ENCODE data around the gene NUP210L. TPM values are rescaled to one million over a fixed set of nuclear protein-coding genes. Genes with fewer than 3 reads are reported as not detected.

NUP210L gene
- total RNA-seq, 4 donors from 2014 or later: 0.18 TPM; not detected in 3

- Histone ChIP-seq H3K4me3 (peak overlapping the region; percentile 60 to 79 (median 72)), H3K9me3 (no peaks in the 10 kb centered on the region), H3K36me3 (peaks cover 0 to 14% (median 0%) of the 10 kb centered on the region in 3 donors), H3K27me3 (no peaks in the 10 kb centered on the region), H3K27ac (peak overlapping the region; percentile 87 to 96 (median 92)), H3K4me1 (peaks cover 0 to 41% (median 10%) of the 10 kb centered on the region in 4 donors)
- DNase-seq: peak in 2 of 3 donors; percentile 33 to 66
- TF ChIP-seq CTCF (IDR thresholded peaks at IDR 0.05): no peak
- TF ChIP-seq POLR2A (IDR thresholded peaks at IDR 0.05): no peak
These were observed 192.5 kb downstream of the NUP210L start for GRCh38 chr1:153962088-153963029.

GRCh38 chr1:153961421-153961820 lies 193.5 kb downstream of the NUP210L start:
- Histone ChIP-seq H3K4me3 (no peak overlapping the region), H3K4me1 (peaks cover 0 to 49% (median 16%) of the 10 kb centered on the region in 4 donors), H3K9me3 (no peaks in the 10 kb centered on the region), H3K36me3 (peaks cover 0 to 14% (median 0%) of the 10 kb centered on the region in 3 donors), H3K27ac (peak overlapping the region in 3 of 4 donors; percentile 87 to 96 (median 90)), H3K27me3 (no peaks in the 10 kb centered on the region)
- TF ChIP-seq CTCF (IDR thresholded peaks at IDR 0.05): no peak
- no peak for TF ChIP-seq POLR2A (IDR thresholded peaks at IDR 0.05)
- no peak for DNase-seq

- TF ChIP-seq POLR2A (IDR thresholded peaks at IDR 0.05): no peak
- TF ChIP-seq CTCF (IDR thresholded peaks at IDR 0.05): no peak
- Histone ChIP-seq H3K9me3 (no peaks in the 10 kb centered on the region), H3K4me1 (peaks cover 0 to 47% (median 20%) of the 10 kb centered on the region in 4 donors), H3K36me3 (peaks cover 0 to 14% (median 0%) of the 10 kb centered on the region in 3 donors), H3K4me3 (no peak overlapping the region), H3K27ac (peak overlapping the region in 3 of 4 donors; percentile 38 to 91 (median 90)), H3K27me3 (no peaks in the 10 kb centered on the region)
- no peak for DNase-seq
These were observed 194.7 kb downstream of the NUP210L start for GRCh38 chr1:153960206-153960605.

- Histone ChIP-seq H3K27me3 (no peaks in the 10 kb centered on the region), H3K36me3 (peaks cover 0 to 20% (median 0%) of the 10 kb centered on the region in 3 donors), H3K4me3 (no peak overlapping the region), H3K27ac (peak overlapping the region in 3 of 4 donors; percentile 38 to 91 (median 90)), H3K4me1 (peaks cover 0 to 43% (median 20%) of the 10 kb centered on the region in 4 donors), H3K9me3 (no peaks in the 10 kb centered on the region)
- DNase-seq: no peak
- no peak for TF ChIP-seq POLR2A (IDR thresholded peaks at IDR 0.05)
- no peak for TF ChIP-seq CTCF (IDR thresholded peaks at IDR 0.05)
These were observed 195.4 kb downstream of the NUP210L start for GRCh38 chr1:153959454-153959853.

- peaks cover 0 to 37% (median 18%) of the 10 kb centered on the region in 4 donors for H3K4me1 ChIP-seq
- no peak for DNase-seq
- TF ChIP-seq CTCF (IDR thresholded peaks at IDR 0.05): no peak
- no peak for TF ChIP-seq POLR2A (IDR thresholded peaks at IDR 0.05)
- peaks cover 0 to 26% (median 0%) of the 10 kb centered on the region in 3 donors for H3K36me3 ChIP-seq
- H3K27me3 ChIP-seq: no peaks in the 10 kb centered on the region
- peak overlapping the region; percentile 90 to 100 (median 92) for H3K27ac ChIP-seq
- no peaks in the 10 kb centered on the region for H3K9me3 ChIP-seq
- H3K4me3 ChIP-seq: peak overlapping the region in 3 of 4 donors; percentile 21 to 97 (median 81)
These were observed 196.0 kb downstream of the NUP210L start for GRCh38 chr1:153958961-153959260.
